Skin epidermis (tissue), 12 donors: Measurements from ENCODE around the gene GPRIN3.
"Not testable (repeated sequence)": the region's sequence is repeated elsewhere in the genome, so short reads cannot be mapped to it uniquely, and the experiment has no call there.

Experiments used
- H3K27ac ChIP-seq, 21 experiments: fragments of 200-600 bp; sonication (generic) in 11 of 21; one replicate each; pipeline ENCODE4 v1.5.0; 2020; ENCODE audit warnings: mild to moderate bottlenecking in 3 of 21, inconsistent platforms in 2 of 21, moderate library complexity in 2 of 21
- H3K4me3 ChIP-seq, 7 experiments: fragments of 200-600 bp; sonication (generic) in 2 of 7; one replicate each; pipeline ENCODE4 v1.5.0; 2020; ENCODE audit warnings: inconsistent platforms in 2 of 7, mild to moderate bottlenecking in 2 of 7, moderate library complexity in 1 of 7

GPRIN3 gene

GRCh38 chr4:89316211-89316610 lies 8.6 kb upstream of the GPRIN3 start:
- peak overlapping the region in 7 of 21 experiments; percentile 22 to 59 (median 57) for H3K27ac ChIP-seq

GRCh38 chr4:89314291-89314690 lies 6.7 kb upstream of the GPRIN3 start:
- Histone ChIP-seq H3K27ac (no peak overlapping the region), H3K4me3 (no peak overlapping the region)

More at GRCh38 chr4:89316211-89316610, 8.6 kb upstream of the GPRIN3 start:
- H3K4me3 ChIP-seq, result no peak overlapping the region

- no peak overlapping the region for H3K27ac ChIP-seq
- H3K4me3 ChIP-seq, result no peak overlapping the region
Measured at GRCh38 chr4:89312066-89312465, 4.5 kb upstream of the GPRIN3 start.

GRCh38 chr4:89311433-89311832 lies 3.8 kb upstream of the GPRIN3 start:
- no peak overlapping the region for H3K27ac ChIP-seq
- H3K4me3 ChIP-seq, result no peak overlapping the region

- not testable (repeated sequence) for H3K4me3 ChIP-seq, H3K27ac ChIP-seq
Measured at GRCh38 chr4:89309154-89309553, 1.6 kb upstream of the GPRIN3 start.

- H3K4me3 ChIP-seq, result peak overlapping the region; percentile 53 to 78 (median 62)
- peak overlapping the region in 19 of 21 experiments; percentile 58 to 93 (median 80) for H3K27ac ChIP-seq
Measured at GRCh38 chr4:89308161-89308500, 531 bp upstream of the GPRIN3 start.

- H3K27ac ChIP-seq, result peak overlapping the region in 20 of 21 experiments; percentile 42 to 93 (median 79)
- peak overlapping the region; percentile 53 to 78 (median 62) for H3K4me3 ChIP-seq
Measured at GRCh38 chr4:89307178-89307445, 488 bp downstream of the GPRIN3 start.

GRCh38 chr4:89306486-89307177 lies 968 bp downstream of the GPRIN3 start:
- peak overlapping the region; percentile 53 to 78 (median 62) for H3K4me3 ChIP-seq
- peak overlapping the region in 17 of 21 experiments; percentile 9 to 93 (median 80) for H3K27ac ChIP-seq

- Histone ChIP-seq H3K4me3 (peak overlapping the region; percentile 26 to 78 (median 60)), H3K27ac (peak overlapping the region in 16 of 21 experiments; percentile 5 to 93 (median 76))
Measured at GRCh38 chr4:89305712-89306437, 1.7 kb downstream of the GPRIN3 start.

GRCh38 chr4:89305028-89305427 lies 2.6 kb downstream of the GPRIN3 start:
- H3K27ac ChIP-seq, result peak overlapping the region in 8 of 21 experiments; percentile 11 to 93 (median 88)
- H3K4me3 ChIP-seq, result peak overlapping the region in 6 of 7 experiments; percentile 8 to 78 (median 61)

- H3K27ac ChIP-seq, result peak overlapping the region in 3 of 21 experiments; percentile 23 to 91 (median 87)
- H3K4me3 ChIP-seq, result peak overlapping the region in 1 of 7 experiments; percentile 5
Measured at GRCh38 chr4:89303814-89304388, 3.7 kb downstream of the GPRIN3 start.

- H3K4me3 ChIP-seq, result no peak overlapping the region
- peak overlapping the region in 10 of 21 experiments; percentile 12 to 91 (median 48) for H3K27ac ChIP-seq
Measured at GRCh38 chr4:89303177-89303576, 4.4 kb downstream of the GPRIN3 start.

GRCh38 chr4:89301902-89302301 lies 5.7 kb downstream of the GPRIN3 start:
- H3K4me3 ChIP-seq, result no peak overlapping the region
- H3K27ac ChIP-seq, result peak overlapping the region in 7 of 21 experiments; percentile 12 to 91 (median 50)

- no peak overlapping the region for H3K4me3 ChIP-seq
- peak overlapping the region in 8 of 21 experiments; percentile 5 to 91 (median 80) for H3K27ac ChIP-seq
Measured at GRCh38 chr4:89301003-89301402, 6.6 kb downstream of the GPRIN3 start.

GRCh38 chr4:89300499-89300898 lies 7.1 kb downstream of the GPRIN3 start:
- H3K27ac ChIP-seq, result peak overlapping the region in 9 of 21 experiments; percentile 5 to 91 (median 79)
- H3K4me3 ChIP-seq, result no peak overlapping the region

GRCh38 chr4:89300060-89300459 lies 7.5 kb downstream of the GPRIN3 start:
- Histone ChIP-seq H3K27ac (peak overlapping the region in 8 of 21 experiments; percentile 38 to 91 (median 80)), H3K4me3 (no peak overlapping the region)

- Histone ChIP-seq H3K4me3 (peak overlapping the region in 3 of 7 experiments; percentile 12 to 14 (median 14)), H3K27ac (peak overlapping the region in 16 of 21 experiments; percentile 5 to 91 (median 58))
Measured at GRCh38 chr4:89299153-89299791, 8.3 kb downstream of the GPRIN3 start.

- Histone ChIP-seq H3K27ac (peak overlapping the region in 16 of 21 experiments; percentile 5 to 91 (median 58)), H3K4me3 (peak overlapping the region in 3 of 7 experiments; percentile 12 to 14 (median 14))
Measured at GRCh38 chr4:89298788-89299152, 8.8 kb downstream of the GPRIN3 start.

- Histone ChIP-seq H3K4me3 (no peak overlapping the region), H3K27ac (peak overlapping the region in 11 of 21 experiments; percentile 18 to 91 (median 75))
Measured at GRCh38 chr4:89298155-89298554, 9.4 kb downstream of the GPRIN3 start.

- Histone ChIP-seq H3K4me3 (no peak overlapping the region), H3K27ac (peak overlapping the region in 7 of 21 experiments; percentile 4 to 91 (median 80))
Measured at GRCh38 chr4:89296896-89297295, 10.7 kb downstream of the GPRIN3 start.
